SK-N-SH treated with all-trans-retinoic acid at 6 μM for 48 hours (cell line): Measurements from ENCODE around the gene VWA3A.

Experiments
- ATAC-seq: fragments of 200-7000 bp; cut with Tn5 transposase; 3 replicates; pipeline ENCODE4 v1.9.1; 2020; ENCODE audit warnings: mild to moderate bottlenecking, moderate library complexity
- BACH2 ChIP-seq: fragments of 250-450 bp; sonication (Bioruptor Pico); IDR thresholded peaks from 2 replicates; pipeline ENCODE4 v1.9.0; 2021; ENCODE audit warnings: mild to moderate bottlenecking, borderline replicate concordance
- CSDC2 ChIP-seq: fragments of 250-450 bp; sonication (Bioruptor Pico); IDR thresholded peaks from 2 replicates; pipeline ENCODE4 v1.5.0; 2020; ENCODE audit warnings: mild to moderate bottlenecking, moderate library complexity
- ESRRG ChIP-seq: fragments of 250-450 bp; sonication (Bioruptor Pico); IDR thresholded peaks from 2 replicates; pipeline ENCODE4 v1.6.1; 2021; ENCODE audit warnings: mild to moderate bottlenecking
- GLIS3 ChIP-seq: fragments of 250-450 bp; sonication (Bioruptor Pico); IDR thresholded peaks from 2 replicates; pipeline ENCODE4 v1.5.0; 2020; ENCODE audit warnings: mild to moderate bottlenecking, moderate library complexity
- ISL1 ChIP-seq: fragments of 250-450 bp; sonication (Bioruptor Pico); IDR thresholded peaks from 2 replicates; pipeline ENCODE4 v2.1.2; 2022; ENCODE audit warnings: mild to moderate bottlenecking, moderate library complexity
- PPARA ChIP-seq: fragments of 250-450 bp; sonication (Bioruptor Pico); IDR thresholded peaks from 2 replicates; pipeline ENCODE4 v1.5.0; 2020; ENCODE audit warnings: mild to moderate bottlenecking, borderline replicate concordance
- RARB ChIP-seq: fragments of 250-450 bp; sonication (Bioruptor Pico); IDR thresholded peaks from 2 replicates; pipeline ENCODE4 v1.8.0; 2021; ENCODE audit warnings: mild to moderate bottlenecking, moderate library complexity
- SNAI2 ChIP-seq: fragments of 250-450 bp; sonication (Bioruptor Pico); IDR thresholded peaks from 2 replicates; pipeline ENCODE4 v1.5.0; 2020; ENCODE audit warnings: mild to moderate bottlenecking, moderate library complexity
- TCF4 ChIP-seq: fragments of 250-450 bp; sonication (Bioruptor Pico); IDR thresholded peaks from 2 replicates; pipeline ENCODE4 v1.8.0; 2021; ENCODE audit warnings: mild to moderate bottlenecking, moderate library complexity, borderline replicate concordance
- TOX ChIP-seq: fragments of 250-450 bp; sonication (Bioruptor Pico); IDR thresholded peaks from 2 replicates; pipeline ENCODE4 v1.8.0; 2021; ENCODE audit warnings: mild to moderate bottlenecking, moderate library complexity, borderline replicate concordance
- ZC3H10 ChIP-seq: fragments of 250-450 bp; sonication (Bioruptor Pico); IDR thresholded peaks from 2 replicates; pipeline ENCODE4 v1.5.1; 2021; ENCODE audit warnings: mild to moderate bottlenecking, moderate library complexity
- ZFP3 ChIP-seq: fragments of 250-450 bp; sonication (Bioruptor Pico); IDR thresholded peaks from 2 replicates; pipeline ENCODE4 v1.5.0; 2020; ENCODE audit warnings: mild to moderate bottlenecking, moderate library complexity
- ZFP30 ChIP-seq: fragments of 450-650 bp; formaldehyde crosslinking; IDR thresholded peaks from 2 replicates; pipeline ENCODE4 v1.5.0; 2022; ENCODE audit warnings: mild to moderate bottlenecking, moderate library complexity
- ZNF565 ChIP-seq: fragments of 450-650 bp; formaldehyde crosslinking; conservative IDR thresholded peaks from 2 replicates; pipeline ENCODE4 v1.5.0; 2020; ENCODE audit warnings: low read depth, mild to moderate bottlenecking, moderate library complexity
- ZNF70 ChIP-seq: fragments of 450-650 bp; formaldehyde crosslinking; IDR thresholded peaks from 2 replicates; pipeline ENCODE4 v1.5.0; 2020; ENCODE audit warnings: mild to moderate bottlenecking, moderate library complexity
- ZNF8 ChIP-seq: fragments of 450-650 bp; formaldehyde crosslinking; IDR thresholded peaks from 2 replicates; pipeline ENCODE4 v1.5.0; 2020; ENCODE audit warnings: mild to moderate bottlenecking, moderate library complexity
- TF ChIP-seq, protein P1 (sequence below): fragments of 250-450 bp; sonication (Bioruptor Pico); IDR thresholded peaks from 2 replicates; pipeline ENCODE4 v1.5.1; 2020; ENCODE audit warnings: low read depth, mild to moderate bottlenecking, moderate library complexity
- TF ChIP-seq, protein P2 (sequence below): fragments of 250-450 bp; sonication (Bioruptor Pico); IDR thresholded peaks from 2 replicates; pipeline ENCODE4 v1.8.0; 2020; ENCODE audit warnings: mild to moderate bottlenecking, moderate library complexity, borderline replicate concordance
- TF ChIP-seq, protein P3 (sequence below): fragments of 250-450 bp; sonication (Bioruptor Pico); IDR thresholded peaks from 2 replicates; pipeline ENCODE4 v1.5.0; 2020; ENCODE audit warnings: mild to moderate bottlenecking, moderate library complexity
- TF ChIP-seq, protein P4 (sequence below): fragments of 250-450 bp; sonication (Bioruptor Pico); IDR thresholded peaks from 2 replicates; pipeline ENCODE4 v1.8.0; 2021; ENCODE audit warnings: low read depth, mild to moderate bottlenecking, moderate library complexity, borderline replicate concordance

VWA3A gene

DNA sequence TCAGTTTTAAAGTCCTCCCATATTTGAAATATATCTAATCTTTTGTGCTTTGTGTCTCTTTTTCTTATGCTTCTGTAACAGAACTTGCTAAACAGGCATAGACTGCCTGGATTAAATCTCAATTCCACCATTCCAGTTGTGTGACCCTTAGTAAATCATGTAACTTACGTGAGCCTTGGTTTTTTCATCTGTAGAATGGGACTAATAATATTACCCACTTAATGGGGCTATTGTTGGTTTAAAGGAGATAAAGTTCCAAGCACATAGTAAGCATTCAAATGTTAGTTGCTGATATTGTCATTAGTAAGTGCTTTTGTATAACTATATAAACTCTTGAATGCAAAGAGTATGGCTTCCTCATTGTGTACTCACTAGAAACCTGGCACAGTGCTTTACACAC is 5.9 kb upstream of the VWA3A start:
- TF ChIP-seq ZNF70 (CRISPR knock-in tag) (no peak), PPARA (no peak), BACH2 (CRISPR knock-in tag) (no peak)
- ATAC-seq: no peak

DNA sequence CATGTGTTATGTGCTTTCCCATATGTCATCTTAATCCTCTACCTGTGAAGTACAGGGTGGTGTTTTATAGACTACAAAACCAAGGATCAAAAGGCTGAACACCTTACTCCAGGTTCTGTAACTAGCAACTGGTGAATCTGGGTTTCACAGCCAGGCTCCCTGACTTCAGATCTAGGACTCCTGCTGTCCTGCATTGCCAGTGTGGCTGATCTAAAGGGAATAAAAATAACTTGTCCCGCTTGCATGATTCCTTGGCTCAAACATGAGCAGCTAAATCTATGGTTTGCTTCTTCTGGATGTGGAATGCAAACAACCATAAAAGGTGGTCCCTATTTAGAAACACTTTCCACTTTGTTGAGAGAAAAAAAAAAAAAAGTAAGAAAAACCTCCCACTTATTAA is 3.7 kb upstream of the VWA3A start:
- ATAC-seq: no peak
- TF ChIP-seq, protein P1, sequence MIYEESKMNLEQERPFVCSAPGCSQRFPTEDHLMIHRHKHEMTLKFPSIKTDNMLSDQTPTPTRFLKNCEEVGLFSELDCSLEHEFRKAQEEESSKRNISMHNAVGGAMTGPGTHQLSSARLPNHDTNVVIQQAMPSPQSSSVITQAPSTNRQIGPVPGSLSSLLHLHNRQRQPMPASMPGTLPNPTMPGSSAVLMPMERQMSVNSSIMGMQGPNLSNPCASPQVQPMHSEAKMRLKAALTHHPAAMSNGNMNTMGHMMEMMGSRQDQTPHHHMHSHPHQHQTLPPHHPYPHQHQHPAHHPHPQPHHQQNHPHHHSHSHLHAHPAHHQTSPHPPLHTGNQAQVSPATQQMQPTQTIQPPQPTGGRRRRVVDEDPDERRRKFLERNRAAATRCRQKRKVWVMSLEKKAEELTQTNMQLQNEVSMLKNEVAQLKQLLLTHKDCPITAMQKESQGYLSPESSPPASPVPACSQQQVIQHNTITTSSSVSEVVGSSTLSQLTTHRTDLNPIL (CRISPR knock-in tag): no peak
- TF ChIP-seq ZNF70 (CRISPR knock-in tag) (no peak), SNAI2 (no peak), CSDC2 (CRISPR knock-in tag) (no peak), BACH2 (CRISPR knock-in tag) (no peak), ZFP30 (no peak), ZNF565 (CRISPR knock-in tag) (no peak), ZC3H10 (no peak), PPARA (no peak), TOX (CRISPR knock-in tag) (no peak), RARB (CRISPR knock-in tag) (no peak)
- TF ChIP-seq, protein P2, sequence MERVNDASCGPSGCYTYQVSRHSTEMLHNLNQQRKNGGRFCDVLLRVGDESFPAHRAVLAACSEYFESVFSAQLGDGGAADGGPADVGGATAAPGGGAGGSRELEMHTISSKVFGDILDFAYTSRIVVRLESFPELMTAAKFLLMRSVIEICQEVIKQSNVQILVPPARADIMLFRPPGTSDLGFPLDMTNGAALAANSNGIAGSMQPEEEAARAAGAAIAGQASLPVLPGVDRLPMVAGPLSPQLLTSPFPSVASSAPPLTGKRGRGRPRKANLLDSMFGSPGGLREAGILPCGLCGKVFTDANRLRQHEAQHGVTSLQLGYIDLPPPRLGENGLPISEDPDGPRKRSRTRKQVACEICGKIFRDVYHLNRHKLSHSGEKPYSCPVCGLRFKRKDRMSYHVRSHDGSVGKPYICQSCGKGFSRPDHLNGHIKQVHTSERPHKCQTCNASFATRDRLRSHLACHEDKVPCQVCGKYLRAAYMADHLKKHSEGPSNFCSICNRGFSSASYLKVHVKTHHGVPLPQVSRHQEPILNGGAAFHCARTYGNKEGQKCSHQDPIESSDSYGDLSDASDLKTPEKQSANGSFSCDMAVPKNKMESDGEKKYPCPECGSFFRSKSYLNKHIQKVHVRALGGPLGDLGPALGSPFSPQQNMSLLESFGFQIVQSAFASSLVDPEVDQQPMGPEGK (CRISPR knock-in tag): no peak
- TF ChIP-seq, protein P3, sequence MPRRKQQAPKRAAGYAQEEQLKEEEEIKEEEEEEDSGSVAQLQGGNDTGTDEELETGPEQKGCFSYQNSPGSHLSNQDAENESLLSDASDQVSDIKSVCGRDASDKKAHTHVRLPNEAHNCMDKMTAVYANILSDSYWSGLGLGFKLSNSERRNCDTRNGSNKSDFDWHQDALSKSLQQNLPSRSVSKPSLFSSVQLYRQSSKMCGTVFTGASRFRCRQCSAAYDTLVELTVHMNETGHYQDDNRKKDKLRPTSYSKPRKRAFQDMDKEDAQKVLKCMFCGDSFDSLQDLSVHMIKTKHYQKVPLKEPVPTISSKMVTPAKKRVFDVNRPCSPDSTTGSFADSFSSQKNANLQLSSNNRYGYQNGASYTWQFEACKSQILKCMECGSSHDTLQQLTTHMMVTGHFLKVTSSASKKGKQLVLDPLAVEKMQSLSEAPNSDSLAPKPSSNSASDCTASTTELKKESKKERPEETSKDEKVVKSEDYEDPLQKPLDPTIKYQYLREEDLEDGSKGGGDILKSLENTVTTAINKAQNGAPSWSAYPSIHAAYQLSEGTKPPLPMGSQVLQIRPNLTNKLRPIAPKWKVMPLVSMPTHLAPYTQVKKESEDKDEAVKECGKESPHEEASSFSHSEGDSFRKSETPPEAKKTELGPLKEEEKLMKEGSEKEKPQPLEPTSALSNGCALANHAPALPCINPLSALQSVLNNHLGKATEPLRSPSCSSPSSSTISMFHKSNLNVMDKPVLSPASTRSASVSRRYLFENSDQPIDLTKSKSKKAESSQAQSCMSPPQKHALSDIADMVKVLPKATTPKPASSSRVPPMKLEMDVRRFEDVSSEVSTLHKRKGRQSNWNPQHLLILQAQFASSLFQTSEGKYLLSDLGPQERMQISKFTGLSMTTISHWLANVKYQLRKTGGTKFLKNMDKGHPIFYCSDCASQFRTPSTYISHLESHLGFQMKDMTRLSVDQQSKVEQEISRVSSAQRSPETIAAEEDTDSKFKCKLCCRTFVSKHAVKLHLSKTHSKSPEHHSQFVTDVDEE (CRISPR knock-in tag): no peak
- TF ChIP-seq, protein P4, sequence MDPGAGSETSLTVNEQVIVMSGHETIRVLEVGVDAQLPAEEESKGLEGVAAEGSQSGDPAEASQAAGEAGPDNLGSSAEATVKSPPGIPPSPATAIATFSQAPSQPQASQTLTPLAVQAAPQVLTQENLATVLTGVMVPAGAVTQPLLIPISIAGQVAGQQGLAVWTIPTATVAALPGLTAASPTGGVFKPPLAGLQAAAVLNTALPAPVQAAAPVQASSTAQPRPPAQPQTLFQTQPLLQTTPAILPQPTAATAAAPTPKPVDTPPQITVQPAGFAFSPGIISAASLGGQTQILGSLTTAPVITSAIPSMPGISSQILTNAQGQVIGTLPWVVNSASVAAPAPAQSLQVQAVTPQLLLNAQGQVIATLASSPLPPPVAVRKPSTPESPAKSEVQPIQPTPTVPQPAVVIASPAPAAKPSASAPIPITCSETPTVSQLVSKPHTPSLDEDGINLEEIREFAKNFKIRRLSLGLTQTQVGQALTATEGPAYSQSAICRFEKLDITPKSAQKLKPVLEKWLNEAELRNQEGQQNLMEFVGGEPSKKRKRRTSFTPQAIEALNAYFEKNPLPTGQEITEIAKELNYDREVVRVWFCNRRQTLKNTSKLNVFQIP: no peak

DNA sequence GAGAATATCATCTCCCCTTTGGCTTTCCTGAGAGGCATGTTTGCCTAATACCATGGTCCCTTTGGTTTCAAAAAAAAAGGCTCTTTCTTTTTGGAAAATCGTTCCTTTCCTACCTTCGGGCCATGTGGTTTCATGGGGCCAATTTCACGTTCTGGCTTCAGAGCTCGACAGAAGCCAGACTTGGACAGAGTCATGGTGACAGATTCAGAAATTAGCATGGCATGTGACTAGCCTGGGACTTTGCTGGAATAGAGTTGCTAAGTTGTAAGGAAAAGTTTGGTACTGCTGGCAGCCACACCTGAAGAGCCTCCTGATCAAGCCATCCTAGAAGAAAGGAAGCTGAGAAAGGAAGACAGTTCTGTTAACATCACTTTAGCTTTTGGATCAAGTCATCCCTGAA is 2.4 kb upstream of the VWA3A start:
- ATAC-seq: no peak
- TF ChIP-seq CSDC2 (CRISPR knock-in tag): no peak
- TF ChIP-seq ISL1 (CRISPR knock-in tag): no peak
- TF ChIP-seq, protein P3 (CRISPR knock-in tag): no peak
- TF ChIP-seq, protein P2 (CRISPR knock-in tag): no peak
- TF ChIP-seq, protein P4: no peak
- no peak for TF ChIP-seq ZC3H10
- TF ChIP-seq ZNF565 (CRISPR knock-in tag): no peak
- TF ChIP-seq ZNF70 (CRISPR knock-in tag): no peak
- no peak for TF ChIP-seq ESRRG (CRISPR knock-in tag)
- no peak for TF ChIP-seq TCF4
- no peak for TF ChIP-seq BACH2 (CRISPR knock-in tag)
- TF ChIP-seq TOX (CRISPR knock-in tag): no peak
- TF ChIP-seq ZFP3 (CRISPR knock-in tag): no peak
- TF ChIP-seq ZNF8 (CRISPR knock-in tag): no peak
- TF ChIP-seq, protein P1 (CRISPR knock-in tag): no peak
- TF ChIP-seq ZFP30: no peak
- TF ChIP-seq PPARA: no peak
- TF ChIP-seq GLIS3 (CRISPR knock-in tag): no peak
- TF ChIP-seq, all 23 proteins: peak for 0
